Activated CD4-positive, CD25-positive, alpha-beta regulatory T cell treated with anti-CD3 and anti-CD28 coated beads, Interleukin-2, amount 50 U/mL, for 24 hours (primary cell): ENCODE measurements around the gene CES2.

ENCODE experiments used
- ATAC-seq, 2 donors: fragments of 150-1000 bp; cut with Tn5 transposase; one replicate each; pipeline ENCODE4 v1.10.0; 2021; ENCODE audit warnings: mild to moderate bottlenecking in 1 of 2, moderate library complexity in 1 of 2

Gene CES2

DNA sequence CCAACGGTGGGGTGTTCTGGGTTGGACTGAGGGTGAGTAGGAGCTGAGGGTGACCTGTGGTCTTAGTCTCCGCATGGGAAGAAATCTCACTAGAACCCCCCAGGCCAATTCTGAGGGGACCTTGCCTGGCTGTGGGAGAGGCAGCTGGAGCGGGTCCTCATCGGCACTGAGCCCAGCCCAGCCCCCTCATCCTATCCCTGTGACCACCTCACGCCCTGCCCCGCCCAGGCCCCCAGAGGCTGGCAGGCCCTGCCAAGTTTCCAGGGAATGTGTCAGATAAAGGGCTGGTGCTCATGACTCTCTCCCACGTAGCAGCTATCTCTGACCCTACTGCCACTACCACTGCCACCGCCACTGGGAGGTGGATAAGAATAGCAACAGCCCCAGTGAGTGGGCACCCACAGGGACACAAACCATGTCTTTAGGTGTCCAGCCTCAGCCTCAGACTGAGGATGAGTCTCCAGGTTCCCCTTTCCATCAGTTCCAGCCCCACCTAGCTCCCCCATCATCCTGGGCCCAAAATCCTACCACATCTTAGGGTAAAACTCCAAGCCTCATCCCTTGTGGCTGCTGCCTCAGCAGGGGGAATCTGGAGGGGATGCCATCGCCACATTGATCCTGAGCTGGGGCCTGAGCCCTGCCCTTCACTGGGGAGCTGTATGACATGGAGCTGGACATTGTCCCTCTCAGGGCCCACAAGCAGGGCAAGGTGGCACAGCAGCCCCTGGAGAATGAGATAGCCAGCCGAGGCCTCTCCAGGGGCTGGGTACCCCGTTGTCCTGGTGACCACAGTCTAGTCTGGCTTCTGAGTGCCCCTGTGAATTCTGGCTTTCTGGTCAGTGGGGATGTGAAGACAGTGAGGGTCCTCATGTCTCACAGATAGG is 31.5 kb upstream of the CES2 start:
- no peak for ATAC-seq

DNA sequence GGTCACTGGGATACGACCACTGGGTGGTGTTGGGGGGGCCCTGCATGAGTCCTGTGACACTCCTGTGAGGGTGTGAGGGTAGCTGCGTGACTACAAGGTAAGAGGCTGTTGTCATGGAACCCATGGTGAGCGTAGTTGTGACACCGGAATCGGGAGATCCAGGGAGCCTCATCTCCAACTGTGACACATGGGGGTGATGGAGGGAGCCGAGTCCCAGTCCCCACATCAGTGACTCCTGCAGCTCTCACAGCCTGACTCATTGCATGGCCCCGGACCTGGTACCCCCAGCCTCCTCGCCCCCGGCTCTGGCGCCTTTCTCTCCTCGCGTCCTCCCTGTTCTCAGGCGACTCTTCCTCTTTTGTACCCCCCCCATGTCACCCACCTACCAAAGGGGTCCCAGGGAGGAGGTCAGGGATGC is 30.9 kb upstream of the CES2 start:
- ATAC-seq = no peak

DNA sequence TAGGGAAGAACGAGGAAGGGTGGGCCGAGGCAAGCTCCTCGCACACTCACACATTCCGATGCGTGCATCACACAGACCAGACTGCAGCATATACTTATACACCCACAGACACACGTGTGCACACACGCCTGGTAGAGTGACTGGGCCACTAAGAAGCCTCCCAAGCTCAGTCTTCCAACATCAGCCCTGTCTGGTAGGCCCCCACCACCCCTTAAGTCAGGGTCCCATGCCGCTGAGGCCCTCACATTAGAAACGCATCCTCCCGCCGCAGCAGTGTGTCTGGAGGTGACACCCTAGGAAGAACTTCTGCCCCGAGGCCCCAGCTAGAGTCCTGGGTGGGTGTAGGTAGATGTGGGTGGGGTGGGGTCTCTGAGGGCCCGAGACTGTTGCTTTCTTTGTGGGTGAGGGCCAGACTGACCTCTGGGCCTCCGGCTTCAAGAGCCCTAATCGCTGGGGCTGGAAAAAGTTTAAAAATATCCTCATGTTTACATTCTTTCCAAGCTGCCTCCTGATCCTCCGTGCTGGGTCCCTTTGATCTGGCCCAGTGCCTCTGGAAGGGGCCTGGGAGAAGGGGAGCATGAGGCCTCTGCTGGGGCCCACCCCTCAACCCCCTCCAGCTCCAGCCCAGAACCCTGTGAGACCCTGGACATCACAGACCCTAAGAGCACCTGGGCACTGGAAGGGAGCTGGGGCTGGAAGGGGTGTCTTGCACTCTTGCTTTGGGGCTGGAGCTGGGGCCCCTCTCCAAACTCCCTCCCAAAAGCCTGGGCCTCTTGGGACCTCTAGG is 30.3 kb upstream of the CES2 start:
- no peak for ATAC-seq

DNA sequence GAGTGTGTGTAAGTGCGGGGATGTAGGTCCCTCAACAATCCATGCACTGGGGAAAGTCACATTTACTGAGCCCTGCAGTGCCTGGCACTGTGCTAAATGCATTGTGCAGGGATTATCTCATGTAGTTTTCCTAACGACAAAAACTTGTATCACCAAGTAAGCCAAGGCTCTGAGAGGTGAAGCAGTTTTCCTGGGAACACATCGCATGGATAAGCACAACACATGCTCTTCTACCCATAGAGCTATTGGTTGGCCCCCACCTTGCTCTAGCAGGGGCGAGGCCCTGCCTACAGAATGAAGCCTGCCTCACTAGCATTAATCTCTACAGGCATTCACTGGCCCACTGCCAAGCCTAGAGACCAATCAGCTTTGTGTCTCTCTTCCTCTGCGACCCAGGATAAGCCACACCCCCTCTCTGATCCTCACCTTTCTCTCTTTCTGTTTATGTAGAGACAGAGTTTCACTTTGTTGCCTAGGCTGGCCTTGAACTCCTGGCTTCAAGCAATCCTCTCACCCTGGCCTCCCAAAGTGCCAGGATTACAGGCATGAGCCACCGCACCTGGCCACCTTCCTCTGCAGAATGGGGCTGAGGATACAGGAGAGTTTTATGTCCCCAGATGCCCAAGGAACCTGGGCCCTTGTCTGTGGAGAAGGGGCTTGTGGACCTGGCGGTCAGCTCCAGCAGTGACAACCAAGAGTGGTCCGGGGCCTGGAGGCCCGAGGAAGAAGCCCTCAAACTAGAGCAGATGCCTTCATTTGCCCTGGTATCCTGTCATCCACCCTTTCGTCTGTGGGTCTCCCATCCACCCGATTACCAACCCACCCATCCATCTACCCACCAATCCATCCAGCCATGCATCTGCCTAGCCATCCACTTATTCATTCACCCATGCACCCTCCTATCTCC is 29.4 kb upstream of the CES2 start:
- ATAC-seq = no peak

DNA sequence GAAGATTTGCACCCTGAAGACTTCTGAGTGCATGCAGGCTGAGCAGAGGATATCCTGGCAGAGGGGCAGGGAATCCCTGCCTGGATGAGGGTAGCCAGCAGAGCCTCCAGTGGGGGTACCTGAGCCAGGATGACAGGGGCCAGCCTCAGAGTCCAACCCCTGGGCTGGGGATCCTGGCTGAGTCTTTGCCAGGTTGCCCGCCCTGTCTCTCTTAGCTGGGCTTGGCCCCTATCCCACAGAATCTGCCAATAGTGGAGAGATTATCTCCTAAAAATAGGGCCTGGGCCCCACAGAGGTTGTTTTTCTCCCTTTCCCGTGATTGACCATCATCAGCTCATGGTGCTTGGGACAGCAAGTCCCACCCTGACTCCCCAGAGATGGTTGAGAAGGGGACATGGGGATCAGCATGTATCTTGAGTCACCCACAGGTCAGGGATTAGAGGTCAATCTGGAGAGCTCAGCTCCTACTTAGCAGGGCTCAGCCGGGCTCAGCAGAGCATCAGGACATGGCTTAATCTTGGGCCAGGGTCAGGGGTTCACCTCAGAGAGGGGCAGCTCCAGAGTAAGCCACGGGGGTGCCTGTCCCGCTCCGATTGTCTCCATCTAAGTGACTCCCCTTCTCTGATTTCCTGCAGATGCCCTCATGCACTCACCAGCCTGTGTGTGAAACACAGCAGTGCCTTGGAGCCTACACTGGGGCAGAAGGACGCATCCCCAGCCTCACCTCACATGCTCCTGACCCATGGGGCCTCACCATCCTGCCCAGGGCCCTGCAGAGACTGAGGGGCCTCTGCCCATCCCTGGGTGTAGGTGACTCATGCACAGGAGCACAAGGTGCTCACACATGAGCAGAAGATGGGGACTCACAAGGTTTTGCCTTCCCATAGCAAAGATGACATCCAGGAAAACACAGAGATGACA is 28.1 kb upstream of the CES2 start:
- ATAC-seq = no peak

DNA sequence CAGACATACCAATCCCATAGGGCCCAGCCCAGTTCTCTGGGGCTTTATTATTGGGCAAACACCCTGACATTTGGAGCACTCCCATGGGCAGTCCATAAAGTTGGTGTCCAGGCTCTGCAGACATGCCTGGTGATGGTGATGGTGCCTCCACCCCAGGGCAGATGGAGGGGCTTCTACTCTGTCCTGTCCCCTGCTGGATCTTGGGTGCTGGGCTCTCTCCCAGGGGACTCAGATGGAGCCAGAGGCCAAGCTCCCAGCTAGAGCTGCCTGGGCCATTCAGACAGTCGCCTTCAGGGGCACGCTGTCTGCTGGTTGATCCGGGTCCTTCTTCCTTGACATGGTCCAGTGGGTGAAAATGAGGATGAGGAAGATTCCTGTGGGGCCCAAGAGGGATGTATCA is 27.2 kb upstream of the CES2 start:
- ATAC-seq = no peak

DNA sequence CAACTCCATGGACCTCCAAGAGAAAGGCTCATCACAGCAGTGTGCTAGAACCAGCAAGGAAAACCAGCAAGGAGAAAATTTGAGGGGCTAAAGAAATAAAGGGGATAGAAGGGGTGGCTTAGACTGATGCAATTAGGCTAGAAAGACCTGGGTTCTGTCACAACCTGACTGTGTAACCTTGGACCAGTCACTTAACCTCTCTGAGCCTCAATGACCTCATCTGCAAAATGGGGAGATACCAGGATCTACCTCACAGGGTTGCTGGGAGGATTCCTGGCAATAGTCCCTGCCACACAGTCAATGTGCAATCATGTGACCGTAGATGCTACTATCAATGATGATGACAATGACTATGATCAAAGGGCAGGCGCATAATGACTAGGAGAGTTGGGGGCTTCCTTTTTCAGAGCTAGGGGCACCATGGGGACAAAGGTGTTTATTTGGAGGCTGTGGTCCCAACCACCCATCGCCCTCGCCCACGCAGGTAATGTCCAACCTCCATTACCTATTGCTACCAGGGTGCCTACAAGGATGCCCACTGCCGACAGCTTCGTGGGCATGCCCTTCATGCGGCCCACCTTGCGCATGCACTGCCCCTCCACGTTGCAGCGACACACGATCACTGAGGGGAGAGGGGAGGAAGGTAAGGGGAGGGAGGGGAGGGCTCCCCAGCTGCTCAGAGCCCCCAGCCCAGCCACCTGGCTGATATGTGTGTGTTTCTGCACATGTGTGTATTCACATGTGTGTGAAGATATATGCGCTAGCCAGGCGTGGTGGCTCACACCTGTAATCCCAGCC is 26.4 kb upstream of the CES2 start:
- ATAC-seq = no peak

DNA sequence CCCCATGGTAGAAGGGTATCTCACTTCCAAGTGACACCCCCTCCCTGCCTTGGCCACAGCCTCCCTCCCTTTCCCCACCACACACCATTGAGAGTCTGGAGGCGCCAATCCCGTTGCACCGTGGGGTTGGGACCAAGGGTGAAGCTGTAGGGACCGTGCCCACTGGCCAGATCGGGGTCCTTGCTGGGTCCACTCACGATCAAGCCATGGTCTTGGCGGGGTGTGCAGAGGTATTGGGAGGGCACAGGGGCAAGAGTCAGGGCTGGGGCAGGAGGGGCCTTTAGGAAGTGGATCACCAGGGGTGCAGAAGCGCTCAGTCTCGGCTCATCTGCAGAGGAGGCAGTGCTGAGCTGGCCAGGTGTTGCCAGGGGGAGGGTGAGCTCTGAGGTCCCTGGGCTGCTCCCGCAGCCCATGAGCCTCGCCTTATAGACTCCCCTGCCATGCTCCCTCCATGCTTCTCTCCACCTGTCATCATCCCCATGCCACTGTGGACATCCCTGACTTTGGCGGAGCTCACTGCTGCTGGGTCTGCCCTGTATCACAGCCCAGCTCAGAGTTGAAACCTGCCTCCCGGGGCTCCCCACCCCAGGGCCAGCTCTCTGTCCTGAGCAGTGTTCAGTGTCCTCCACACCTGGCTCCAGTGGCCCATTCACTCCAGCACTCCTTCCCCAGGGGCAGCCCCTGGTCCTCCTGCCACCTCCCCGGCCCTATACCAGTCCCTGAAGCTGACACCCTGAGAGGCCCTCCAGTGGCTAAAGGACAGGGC is 25.0 kb upstream of the CES2 start:
- ATAC-seq = no peak

DNA sequence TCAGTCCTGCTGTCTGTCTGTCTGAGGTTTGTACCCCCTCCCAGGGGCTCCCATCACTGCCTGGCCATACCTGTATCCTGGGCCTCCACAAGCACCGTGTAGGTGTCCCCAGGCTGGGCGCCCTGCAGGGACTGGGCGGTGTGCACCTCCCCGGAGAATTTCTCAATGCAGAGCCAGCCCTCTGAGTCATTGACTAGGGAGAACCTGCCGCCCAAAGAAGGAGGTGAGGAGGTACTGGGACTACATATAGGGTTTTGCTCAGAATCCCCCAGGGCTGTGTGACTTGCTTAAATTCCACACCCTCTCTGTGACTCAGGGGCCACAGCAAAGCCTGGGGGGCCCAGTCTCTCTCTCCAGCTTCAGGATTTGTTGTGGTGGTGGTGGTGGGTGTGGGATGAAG is 24.2 kb upstream of the CES2 start:
- ATAC-seq = no peak

DNA sequence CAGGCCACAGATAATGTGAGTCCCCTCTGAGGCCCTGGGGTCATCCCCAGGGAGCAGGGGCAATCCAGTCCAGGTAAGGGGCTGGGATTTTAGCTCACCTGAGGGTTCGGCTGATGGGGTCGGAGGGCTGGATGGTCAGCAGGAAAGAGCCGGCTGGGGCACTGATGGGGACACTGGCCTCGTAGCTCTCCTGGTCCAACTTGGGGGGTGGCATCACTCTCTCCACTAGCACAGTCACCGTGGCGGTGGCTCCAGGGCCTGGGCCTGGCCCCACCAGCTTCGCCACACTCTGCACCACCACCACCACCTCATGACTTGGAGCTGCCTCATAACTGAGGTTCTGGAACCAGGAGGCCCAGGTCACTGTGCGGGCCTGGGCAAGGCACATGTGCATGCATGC is 23.5 kb upstream of the CES2 start:
- ATAC-seq = no peak

DNA sequence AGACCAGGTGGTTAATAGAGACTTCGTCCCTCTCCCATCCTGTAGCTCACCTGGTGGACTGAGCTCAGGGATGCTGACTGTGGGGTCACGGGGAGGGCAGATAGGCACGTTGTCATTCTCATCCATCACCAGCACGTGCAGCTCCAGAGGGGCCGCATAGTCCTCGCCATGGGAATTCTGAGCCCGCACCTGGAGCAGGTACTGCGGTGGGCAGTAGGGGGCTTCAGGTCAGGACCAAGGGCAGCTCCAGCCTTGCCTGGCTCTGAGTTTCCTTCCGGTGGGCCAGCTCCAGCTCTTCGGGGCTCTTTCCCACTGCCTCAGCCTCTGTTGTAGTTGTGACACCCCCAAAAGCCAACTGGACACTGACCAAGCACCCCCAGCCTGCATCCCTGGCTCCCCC is 22.2 kb upstream of the CES2 start:
- ATAC-seq = no peak

DNA sequence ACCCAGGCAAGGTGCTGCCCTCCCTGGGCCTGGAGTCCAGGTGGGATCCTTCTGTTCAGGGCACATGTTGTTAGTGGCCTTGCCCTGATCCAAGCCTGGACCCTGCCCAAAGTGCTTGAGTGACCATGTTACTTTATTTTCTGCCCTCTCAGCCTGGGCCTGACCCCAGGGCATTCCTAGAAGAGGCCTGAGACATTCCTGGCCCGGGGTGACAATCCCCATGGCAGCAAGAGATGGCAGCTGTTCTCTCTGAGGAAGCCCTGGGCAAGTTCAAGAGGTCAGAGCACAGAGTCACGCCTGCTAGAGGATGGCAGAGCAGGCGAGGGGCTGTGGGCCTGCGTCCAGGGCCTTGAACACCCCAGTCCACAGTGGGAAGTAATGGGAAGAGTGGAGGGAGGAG is 21.6 kb upstream of the CES2 start:
- no peak for ATAC-seq

DNA sequence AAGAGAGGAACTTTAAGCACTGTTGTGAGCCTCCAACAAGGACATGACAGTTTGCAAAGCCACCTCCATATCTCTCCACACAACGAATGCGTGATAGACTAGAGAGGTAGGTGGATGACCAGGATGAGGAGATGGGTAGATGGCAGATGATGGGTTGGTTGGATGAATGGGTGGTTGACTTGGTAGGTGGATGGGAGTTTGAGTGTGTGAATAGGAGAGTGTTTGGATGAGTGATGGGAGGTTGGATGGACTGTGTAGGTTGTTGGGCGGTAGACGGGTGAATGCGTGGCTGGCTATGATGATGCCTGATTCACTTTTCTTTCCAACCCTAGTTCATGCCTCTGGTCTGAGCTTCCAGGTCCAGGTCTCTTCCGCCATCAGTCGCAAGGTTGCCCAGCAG is 20.8 kb upstream of the CES2 start:
- ATAC-seq = no peak

DNA sequence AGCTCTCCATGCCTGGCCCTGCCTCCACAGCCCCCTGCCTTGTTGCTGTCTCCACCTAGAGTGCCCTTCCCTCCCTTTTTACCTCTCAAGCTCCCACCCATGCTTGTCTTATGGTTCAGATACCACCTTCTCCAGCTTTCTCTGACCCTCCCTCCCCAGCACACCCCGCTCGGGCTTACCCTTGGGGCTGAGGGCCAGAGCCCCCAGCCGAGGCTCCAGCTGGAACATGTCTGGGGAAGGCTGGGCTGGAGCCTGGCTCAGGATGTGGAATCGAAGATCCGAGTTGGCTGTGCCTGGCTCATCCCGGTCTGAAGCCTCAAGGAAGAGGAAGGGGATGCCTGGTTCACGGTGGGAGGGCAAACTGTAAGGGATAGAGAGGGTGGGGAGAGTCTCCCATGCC is 20.3 kb upstream of the CES2 start:
- no peak for ATAC-seq

DNA sequence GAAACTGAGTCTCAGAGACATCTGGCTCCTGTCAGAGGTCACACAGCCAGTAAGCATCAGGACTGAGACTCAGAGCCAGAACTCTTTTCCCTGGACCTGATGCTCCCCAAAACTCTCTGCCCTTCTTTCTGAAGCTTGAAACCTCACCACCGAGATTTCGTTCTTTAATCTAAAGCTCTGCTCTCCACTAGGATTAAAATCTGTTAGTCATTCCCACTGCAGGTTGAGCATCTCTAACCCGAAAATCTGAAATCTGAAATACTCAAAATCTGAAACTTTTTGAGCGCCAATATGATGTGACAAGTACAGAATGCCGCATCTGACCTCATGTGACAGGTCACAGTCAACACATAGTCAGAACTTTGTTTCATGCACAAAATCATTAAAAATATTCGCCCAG is 18.8 kb upstream of the CES2 start:
- ATAC-seq = no peak

DNA sequence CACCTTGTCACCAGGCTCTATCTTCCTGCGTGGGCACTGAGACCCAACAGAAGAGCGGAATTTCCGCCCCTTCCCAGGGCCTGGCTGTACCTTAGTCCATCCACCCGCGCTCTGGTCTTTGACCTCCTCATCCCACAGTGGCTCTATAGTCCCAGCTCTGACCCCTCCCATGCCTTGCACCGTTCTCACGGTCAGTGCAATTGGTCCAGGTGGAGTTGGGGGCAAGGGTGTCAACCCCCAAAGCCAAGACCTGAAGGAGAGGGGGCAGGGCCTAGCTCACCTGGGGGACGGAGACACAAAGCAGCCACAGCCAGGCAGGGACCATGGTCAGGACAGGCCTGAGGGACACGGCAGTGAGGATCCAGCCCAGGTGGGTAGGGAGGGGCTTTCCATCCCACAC is 17.6 kb upstream of the CES2 start:
- ATAC-seq = no peak

DNA sequence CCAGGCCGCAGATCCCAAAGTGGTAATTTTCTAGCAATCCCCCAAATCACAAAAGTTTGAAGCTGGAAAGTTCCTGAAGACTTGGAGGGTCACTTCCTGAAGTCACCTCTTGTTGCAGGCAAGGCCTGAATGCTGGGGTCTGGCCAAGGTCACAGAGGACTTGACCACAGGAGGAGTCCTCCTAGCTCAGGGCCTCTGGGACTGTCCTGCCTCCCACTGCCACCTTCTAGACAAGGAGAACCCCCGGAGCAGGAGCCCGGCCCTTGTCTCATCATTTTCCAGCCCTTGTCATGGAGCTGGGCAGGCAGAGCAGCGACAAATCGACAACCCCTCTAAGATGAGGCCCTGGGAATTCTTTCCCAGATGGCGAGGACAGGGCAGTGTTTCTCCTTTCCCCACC is 17.0 kb upstream of the CES2 start:
- no peak for ATAC-seq

DNA sequence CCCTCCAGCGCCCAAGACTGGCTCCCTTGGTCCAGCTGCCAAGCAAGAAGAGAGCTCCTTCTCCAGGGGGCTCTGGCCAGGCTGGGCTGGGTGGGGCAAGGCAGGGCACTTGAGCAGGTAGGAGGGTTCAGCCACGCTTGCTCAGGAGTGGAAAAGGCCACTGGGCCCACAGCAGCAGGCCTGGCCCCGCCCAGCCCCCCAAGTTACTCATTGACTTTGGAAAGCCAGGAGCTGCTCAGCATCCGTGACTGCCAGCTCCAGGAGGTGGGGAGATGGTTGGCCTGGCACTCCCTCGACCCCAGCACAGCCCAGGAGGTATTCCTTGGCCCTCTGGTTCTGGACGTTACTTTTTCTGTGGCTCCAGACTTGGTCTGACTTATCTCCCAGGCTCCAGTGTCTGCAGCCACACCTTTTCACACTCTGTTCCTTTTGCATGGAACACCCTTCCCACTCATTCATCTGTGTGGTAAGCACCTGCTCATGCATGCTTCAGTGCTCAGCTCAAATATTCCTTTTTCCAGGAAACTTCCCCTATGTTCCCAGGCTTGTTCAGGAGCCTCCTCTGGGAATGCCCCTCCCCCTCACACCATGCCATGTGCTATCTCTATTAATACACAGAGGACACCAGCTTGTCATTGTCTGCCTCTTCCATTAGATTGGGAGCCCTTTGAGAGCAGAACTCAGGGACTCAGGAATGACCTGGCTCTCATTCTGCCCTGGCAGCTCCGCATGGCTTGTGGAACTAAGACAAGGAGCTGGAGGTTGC is 16.3 kb upstream of the CES2 start, which contains the start of gene CDH16:
Gene CDH16 (minus strand): TSS at position 83 of the 766 bp plus-strand sequence. CDS start 820 bp downstream, outside the sequence.
- no peak for ATAC-seq

DNA sequence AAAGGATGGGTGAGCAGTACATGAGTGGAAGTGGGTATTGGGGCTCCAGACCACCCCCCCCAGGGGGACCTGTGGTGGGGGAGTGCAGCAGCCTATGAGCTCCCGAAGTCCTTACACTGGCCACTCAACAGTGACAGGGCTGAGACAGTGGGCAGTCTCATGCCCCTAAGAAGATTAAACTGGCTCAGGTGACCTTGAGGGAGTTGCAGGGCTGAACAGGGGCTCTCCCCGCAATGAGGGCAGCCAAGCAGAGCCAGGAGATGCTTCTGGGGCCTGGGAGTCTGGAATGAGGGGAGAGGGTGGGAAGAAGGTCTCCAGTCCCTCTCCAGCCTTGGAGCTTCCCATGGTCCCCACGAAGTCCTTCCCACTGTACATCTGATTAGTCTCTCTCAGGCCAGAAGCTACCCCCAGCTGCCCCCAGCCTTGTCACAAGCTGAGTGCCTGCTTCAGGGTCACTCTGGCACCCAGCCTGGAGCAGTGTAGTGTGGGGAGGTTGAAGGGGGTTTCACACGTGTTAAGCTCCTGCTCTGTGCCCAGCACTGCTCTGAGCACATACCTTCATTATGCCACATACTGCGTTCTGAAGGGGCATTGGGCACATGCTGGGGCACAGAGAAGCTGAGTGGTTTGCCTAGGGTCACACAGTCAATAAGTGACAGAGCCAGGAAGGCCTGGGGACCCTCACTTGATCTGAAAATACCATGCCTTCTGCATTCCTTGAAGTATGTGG is 15.6 kb upstream of the CES2 start:
- ATAC-seq = no peak
